ENCODE measurements around the gene PMEPA1.

PMEPA1 gene

DNA sequence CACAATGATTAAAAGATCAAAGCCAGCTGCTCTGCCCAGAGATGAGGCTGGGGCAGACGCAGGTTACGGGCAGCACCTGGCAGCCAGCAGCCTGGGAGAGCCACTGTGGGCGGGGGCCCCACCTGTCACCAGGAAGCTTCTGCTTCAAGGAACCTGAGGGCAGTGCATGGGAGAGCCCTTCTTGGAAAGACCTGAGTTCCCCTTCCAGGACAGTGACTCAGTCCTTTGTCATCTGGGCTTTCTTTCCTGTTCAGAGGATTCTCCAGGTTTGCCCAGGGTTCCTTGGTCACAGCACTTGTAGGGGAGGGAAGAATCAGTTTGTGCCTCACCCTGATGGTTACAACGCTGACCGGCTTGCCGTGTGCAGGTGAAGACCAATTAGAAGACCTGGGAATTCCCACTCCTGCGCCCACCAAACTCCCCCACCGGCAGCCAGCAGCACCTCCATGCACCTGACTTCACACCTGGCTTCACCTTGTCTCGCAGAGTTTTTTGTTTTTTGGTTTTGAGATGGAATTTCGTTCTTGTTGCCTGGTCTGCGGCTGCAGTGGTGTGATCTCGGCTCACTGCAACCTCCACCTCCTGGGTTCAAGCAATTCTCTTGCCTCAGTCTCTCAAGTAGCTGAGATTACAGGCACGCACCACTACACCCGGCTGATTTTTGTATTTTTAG lies 91.6 kb downstream of the PMEPA1 start:
- TF ChIP-seq CTCF (conservative IDR thresholded peaks at IDR 0.05) = no peak
- no peak for TF ChIP-seq ZFX (IDR thresholded peaks at IDR 0.05)
- H3K27ac ChIP-seq = no peak overlapping the region

GRCh38 chr20:57617079-57617795 lies 92.6 kb downstream of the PMEPA1 start:
- TF ChIP-seq ZFX (IDR thresholded peaks at IDR 0.05) = no peak
- H3K27ac ChIP-seq = no peak overlapping the region

- TF ChIP-seq ZFX (IDR thresholded peaks at IDR 0.05) = no peak
- TF ChIP-seq CTCF (conservative IDR thresholded peaks at IDR 0.05) = no peak
- H3K27ac ChIP-seq = no peak overlapping the region
These were observed 93.5 kb downstream of the PMEPA1 start for GRCh38 chr20:57616143-57616951.

GRCh38 chr20:57615445-57615811 lies 94.4 kb downstream of the PMEPA1 start:
- no peak overlapping the region for H3K27ac ChIP-seq
- TF ChIP-seq CTCF (conservative IDR thresholded peaks at IDR 0.05) (no peak), ZFX (IDR thresholded peaks at IDR 0.05) (no peak)

GRCh38 chr20:57614490-57615444 lies 95.0 kb downstream of the PMEPA1 start:
- TF ChIP-seq CTCF (conservative IDR thresholded peaks at IDR 0.05) = no peak
- TF ChIP-seq ZFX (IDR thresholded peaks at IDR 0.05) = no peak
- H3K27ac ChIP-seq = no peak overlapping the region

GRCh38 chr20:57613481-57613921 lies 96.3 kb downstream of the PMEPA1 start:
- TF ChIP-seq CTCF (conservative IDR thresholded peaks at IDR 0.05) (no peak), ZFX (IDR thresholded peaks at IDR 0.05) (no peak)

GRCh38 chr20:57612916-57613315 lies 96.9 kb downstream of the PMEPA1 start:
- no peak for TF ChIP-seq ZFX (IDR thresholded peaks at IDR 0.05)
- H3K27ac ChIP-seq = no peak overlapping the region

More at GRCh38 chr20:57613481-57613921, 96.3 kb downstream of the PMEPA1 start:
- H3K27ac ChIP-seq = no peak overlapping the region
